IMR-90 (cell line): ENCODE measurements around the gene SMAP1. TPM values are rescaled to one million over a fixed set of nuclear protein-coding genes. Genes with fewer than 3 reads are reported as not detected.

ENCODE experiments used
- ATAC-seq: fragments of 200-7000 bp; cut with Tn5 transposase; 2 replicates; pipeline ENCODE4 v1.9.1; 2020; ENCODE audit warnings: low read depth, mild to moderate bottlenecking, moderate library complexity
- BruUV-seq: library from RNA; stranded (reverse); fragments of 400-500 nt; replicated peaks from 2 replicates; lab custom pipeline; 2021; lab: Mats Ljungman, UMichigan
- CTCF ChIA-PET: fragments of 300-600 bp; formaldehyde crosslinking; extraction: SDS; loops from one replicate; lab custom pipeline; 2021; ENCODE audit warnings: antibody characterized with exemption; lab: Yijun Ruan, JAX
- POLR2A ChIA-PET: fragments of 300-600 bp; sonication (Branson Sonifier 250); formaldehyde crosslinking; loops from one replicate; lab custom pipeline; 2022; ENCODE audit warnings: antibody characterized with exemption; ENCODE audit not compliant: unreplicated experiment; lab: Charles Lee
- DNase-seq: peaks from one replicate; pipeline ENCODE4 v3.0.0; 2013
- H2AFZ ChIP-seq: replicated peaks from 2 replicates; pipeline ENCODE3; 2013; ENCODE audit warnings: low read length, mild to moderate bottlenecking; ENCODE audit not compliant: poor library complexity
- H2AK5ac ChIP-seq: 2 replicates; pipeline ENCODE4 v1.6.1; 2013; ENCODE audit warnings: low read depth, low read length, inconsistent platforms
- H2AK9ac ChIP-seq: replicated peaks from 2 replicates; pipeline ENCODE3; 2013; ENCODE audit warnings: mild to moderate bottlenecking, low read depth, low read length, moderate library complexity; ENCODE audit not compliant: poor library complexity
- H2BK120ac ChIP-seq: 2 replicates; pipeline ENCODE4 v1.6.1; 2013; ENCODE audit warnings: low read depth, low read length, inconsistent platforms
- H2BK15ac ChIP-seq: 3 replicates; pipeline ENCODE4 v1.6.1; 2013; ENCODE audit warnings: low read depth, low read length, inconsistent platforms
- H2BK20ac ChIP-seq: 2 replicates; pipeline ENCODE4 v1.6.1; 2013; ENCODE audit warnings: low read depth, mild to moderate bottlenecking, inconsistent platforms, low read length, moderate library complexity
- H2BK5ac ChIP-seq: 2 replicates; pipeline ENCODE4 v1.6.1; 2013; ENCODE audit warnings: mild to moderate bottlenecking, low read depth, low read length, inconsistent platforms; ENCODE audit not compliant: poor library complexity, severe bottlenecking
- H3K14ac ChIP-seq: replicated peaks from 2 replicates; pipeline ENCODE4 v1.6.1; 2013; ENCODE audit warnings: low read depth, low read length, inconsistent platforms
- H3K18ac ChIP-seq: 2 replicates; pipeline ENCODE4 v1.6.1; 2013; ENCODE audit warnings: low read depth, low read length, control low read depth
- H3K23ac ChIP-seq: 2 replicates; pipeline ENCODE4 v1.6.1; 2013; ENCODE audit warnings: low read depth, low read length, inconsistent platforms
- H3K27ac ChIP-seq: 2 replicates; pipeline ENCODE4 v1.5.1; 2013; ENCODE audit warnings: mild to moderate bottlenecking, control low read depth, low read length; ENCODE audit not compliant: insufficient read depth
- H3K27me3 ChIP-seq: 2 replicates; pipeline ENCODE4 v1.6.1; 2013; ENCODE audit warnings: low read length; ENCODE audit not compliant: control insufficient read depth, insufficient read depth
- H3K36me3 ChIP-seq: 2 replicates; pipeline ENCODE4 v1.6.1; 2013; ENCODE audit warnings: low read length, mixed read lengths; ENCODE audit not compliant: control insufficient read depth, insufficient read depth
- H3K4ac ChIP-seq: 2 replicates; pipeline ENCODE4 v1.6.1; 2013; ENCODE audit warnings: low read depth, low read length, inconsistent platforms
- H3K4me1 ChIP-seq: 2 replicates; pipeline ENCODE4 v1.6.1; 2013; ENCODE audit warnings: low read length, mixed read lengths; ENCODE audit not compliant: control insufficient read depth, insufficient read depth
- H3K4me2 ChIP-seq: 2 replicates; pipeline ENCODE4 v1.6.1; 2013; ENCODE audit warnings: low read depth, mild to moderate bottlenecking, control low read depth, low read length, moderate library complexity
- H3K4me3 ChIP-seq: 2 replicates; pipeline ENCODE4 v1.5.1; 2013; ENCODE audit warnings: low read depth, mild to moderate bottlenecking, control low read depth, low read length, moderate library complexity; ENCODE audit not compliant: insufficient read depth
- H3K56ac ChIP-seq: 2 replicates; pipeline ENCODE4 v1.6.1; 2013; ENCODE audit warnings: low read length, inconsistent platforms; ENCODE audit not compliant: insufficient read depth; ENCODE audit errors: extremely low read depth
- H3K79me1 ChIP-seq, 2 experiments: 2 replicates each; pipeline ENCODE4 v1.6.1; 2013; ENCODE audit warnings: low read length in 2 of 2, inconsistent platforms in 1 of 2, low read depth in 1 of 2
- H3K9ac ChIP-seq: 2 replicates; pipeline ENCODE4 v1.6.1; 2013; ENCODE audit warnings: low read depth, low read length, control low read depth
- H3K9me1 ChIP-seq: 2 replicates; pipeline ENCODE4 v1.6.1; 2013; ENCODE audit warnings: low read length, inconsistent platforms; ENCODE audit not compliant: insufficient read depth
- H3K9me3 ChIP-seq: 2 replicates; pipeline ENCODE4 v1.6.1; 2013; ENCODE audit warnings: low read length; ENCODE audit not compliant: control insufficient read depth, insufficient read depth
- H4K20me1 ChIP-seq: 2 replicates; pipeline ENCODE4 v1.6.1; 2013; ENCODE audit warnings: low read length, inconsistent platforms; ENCODE audit not compliant: insufficient read depth
- H4K5ac ChIP-seq: 2 replicates; pipeline ENCODE4 v1.6.1; 2013; ENCODE audit warnings: mild to moderate bottlenecking, low read depth, low read length, control low read depth
- H4K8ac ChIP-seq, 2 experiments: 2 replicates each; pipeline ENCODE4 v1.6.1; 2013; ENCODE audit warnings: low read depth in 2 of 2, low read length in 2 of 2, control low read depth in 1 of 2, inconsistent platforms in 1 of 2
- H4K91ac ChIP-seq: 2 replicates; pipeline ENCODE4 v1.6.1; 2013; ENCODE audit warnings: low read depth, low read length, inconsistent platforms; ENCODE audit not compliant: insufficient read depth
- BHLHE40 ChIP-seq: fragments of 150-350 bp; IDR thresholded peaks from 2 replicates; pipeline ENCODE4 v1.6.1; 2016; ENCODE audit warnings: mild to moderate bottlenecking, low read depth, low read length
- CEBPB ChIP-seq: IDR thresholded peaks from 2 replicates; pipeline ENCODE4 v1.6.1; 2012; ENCODE audit warnings: low read depth, low read length, improper control_type of control experiment
- CHD1 ChIP-seq: IDR thresholded peaks from 2 replicates; pipeline ENCODE4 v1.6.1; 2012; ENCODE audit warnings: low read depth, low read length, improper control_type of control experiment
- CTCF ChIP-seq: conservative IDR thresholded peaks from 2 replicates; pipeline ENCODE4 v1.5.1; 2012; ENCODE audit warnings: mild to moderate bottlenecking, low read depth, low read length, improper control_type of control experiment
- FOS ChIP-seq: fragments of 150-350 bp; IDR thresholded peaks from 2 replicates; pipeline ENCODE4 v1.6.1; 2016; ENCODE audit warnings: low read depth, low read length
- MAFK ChIP-seq: IDR thresholded peaks from 2 replicates; pipeline ENCODE4 v1.6.1; 2012; ENCODE audit warnings: low read depth, low read length, improper control_type of control experiment
- MAZ ChIP-seq: IDR thresholded peaks from 2 replicates; pipeline ENCODE4 v1.6.1; 2012; ENCODE audit warnings: low read depth, mild to moderate bottlenecking, low read length, improper control_type of control experiment, moderate library complexity, borderline replicate concordance
- MXI1 ChIP-seq: IDR thresholded peaks from 2 replicates; pipeline ENCODE4 v1.6.1; 2012; ENCODE audit warnings: low read depth, mild to moderate bottlenecking, low read length, moderate library complexity, borderline replicate concordance
- NFE2L2 ChIP-seq: fragments of 150-350 bp; IDR thresholded peaks from 2 replicates; pipeline ENCODE4 v1.6.1; 2016; ENCODE audit warnings: low read depth, mild to moderate bottlenecking, low read length
- POLR2A ChIP-seq: IDR thresholded peaks from 2 replicates; pipeline ENCODE4 v1.6.1; 2012; ENCODE audit warnings: mild to moderate bottlenecking, low read depth, low read length
- RAD21 ChIP-seq: IDR thresholded peaks from 2 replicates; pipeline ENCODE4 v1.6.1; 2012; ENCODE audit warnings: low read length, improper control_type of control experiment
- RCOR1 ChIP-seq: IDR thresholded peaks from 2 replicates; pipeline ENCODE4 v1.6.1; 2012; ENCODE audit warnings: mild to moderate bottlenecking, low read length, improper control_type of control experiment; ENCODE audit not compliant: insufficient replicate concordance
- RFX5 ChIP-seq: IDR thresholded peaks from 2 replicates; pipeline ENCODE4 v1.8.0; 2012; ENCODE audit warnings: low read depth, mild to moderate bottlenecking, low read length, moderate library complexity
- SMC3 ChIP-seq: fragments of 150-350 bp; IDR thresholded peaks from 2 replicates; pipeline ENCODE4 v1.6.1; 2016; ENCODE audit warnings: low read depth, mild to moderate bottlenecking, antibody characterized with exemption, low read length, moderate library complexity
- WGBS, 2 experiments: methylation state at CpG; one replicate each; pipeline versions ENCODE4 v1.1.5 to v1.1.7; 2013; ENCODE audit warnings: missing lambda C conversion rate in 2 of 2; ENCODE audit not compliant: insufficient read length in 1 of 2; ENCODE audit errors: extremely low coverage in 2 of 2; 5-methylcytosine and 5-hydroxymethylcytosine counted together
- dilution Hi-C: fragments of 300-500 bp; cut with HindIII; formaldehyde crosslinking; loops from one replicate; pipeline ENCODE4 v1.14.3; 2018; ENCODE audit warnings: low sequenced_read_pairs; ENCODE audit not compliant: unreplicated experiment
- in situ Hi-C: fragments of 300-500 bp; cut with MboI; formaldehyde crosslinking; loops from 3 replicates; pipeline ENCODE4 v1.14.3; 2019; ENCODE audit warnings: low sequenced_read_pairs, inconsistent platforms, mixed read lengths
- intact Hi-C: fragments of 100-400 bp; cut with micrococcal nuclease; formaldehyde crosslinking; loops from 2 replicates; pipeline ENCODE4 v1.10.0; 2022
- polyA plus RNA-seq, 3 experiments: library from polyadenylated mRNA; depleted of rRNA; stranded (reverse); fragments of >200 nt; gene quantifications; 2 replicates each; pipeline ENCODE4 v1.2.3, GENCODE V29; 2012; ENCODE audit warnings: low replicate concordance in 1 of 3
- total RNA-seq: library from RNA; depleted of rRNA; stranded (reverse); fragments of >200 nt; gene quantifications from 2 replicates; pipeline ENCODE4 v1.2.3, GENCODE V29; 2012
- TF ChIP-seq, protein P1 (sequence below): fragments of 150-350 bp; IDR thresholded peaks from 2 replicates; pipeline ENCODE4 v1.6.1; 2017; ENCODE audit warnings: mild to moderate bottlenecking, antibody characterized with exemption, low read length, low read depth
- TF ChIP-seq, protein P2 (sequence below): fragments of 150-350 bp; IDR thresholded peaks from 2 replicates; pipeline ENCODE4 v1.6.1; 2016; ENCODE audit warnings: low read depth, mild to moderate bottlenecking, low read length, moderate library complexity, borderline replicate concordance

Gene SMAP1
- total and polyA plus RNA-seq, 2 of the 4 experiments (the other 2 are of a cell fraction) = 14.8 to 16.7 TPM

GRCh38 chr6:70739534-70739933 lies 71.9 kb downstream of the SMAP1 start:
- Histone ChIP-seq H3K14ac (no peak overlapping the region), H4K91ac (no peak overlapping the region), H3K23ac (no peak overlapping the region), H4K20me1 (no peaks in the 10 kb centered on the region), H3K4me2 (no peak overlapping the region), H3K9ac (no peak overlapping the region), H3K36me3 (no peaks in the 10 kb centered on the region; the same call in 1 of the 2 replicates), H2BK20ac (no peak overlapping the region), H3K18ac (no peak overlapping the region), H2BK5ac (no peak overlapping the region), H3K9me1 (no peaks in the 10 kb centered on the region), H3K4me1 (no peaks in the 10 kb centered on the region), H2AFZ (no peak overlapping the region), H3K56ac (no peak overlapping the region), H4K5ac (no peak overlapping the region), H3K27ac (no peak overlapping the region), H4K8ac (no peak overlapping the region), H2BK15ac (no peak overlapping the region), H3K4me3 (no peak overlapping the region), H2BK120ac (no peak overlapping the region), H3K27me3 (no peaks in the 10 kb centered on the region), H3K79me1 (no peaks in the 10 kb centered on the region; a peak in 1 of 4 replicates), H3K9me3 (no peaks in the 10 kb centered on the region), H2AK9ac (no peak overlapping the region), H3K4ac (no peak overlapping the region), H2AK5ac (no peak overlapping the region)
- DNase-seq (no peak), ATAC-seq (no peak)
- dilution Hi-C loops (no loop called here), in situ Hi-C loops (no loop called here), intact Hi-C loops (no loop called here)
- no TSS peak for BruUV-seq
- TF ChIP-seq FOS (no peak), POLR2A (no peak), SMC3 (no peak), MAZ (no peak), CEBPB (no peak), MXI1 (no peak), RFX5 (no peak), BHLHE40 (no peak), MAFK (no peak), CTCF (no peak), RCOR1 (no peak), RAD21 (no peak), NFE2L2 (no peak), CHD1 (no peak)
- TF ChIP-seq, protein P1, sequence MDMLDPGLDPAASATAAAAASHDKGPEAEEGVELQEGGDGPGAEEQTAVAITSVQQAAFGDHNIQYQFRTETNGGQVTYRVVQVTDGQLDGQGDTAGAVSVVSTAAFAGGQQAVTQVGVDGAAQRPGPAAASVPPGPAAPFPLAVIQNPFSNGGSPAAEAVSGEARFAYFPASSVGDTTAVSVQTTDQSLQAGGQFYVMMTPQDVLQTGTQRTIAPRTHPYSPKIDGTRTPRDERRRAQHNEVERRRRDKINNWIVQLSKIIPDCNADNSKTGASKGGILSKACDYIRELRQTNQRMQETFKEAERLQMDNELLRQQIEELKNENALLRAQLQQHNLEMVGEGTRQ = no peak
- TF ChIP-seq, protein P2, sequence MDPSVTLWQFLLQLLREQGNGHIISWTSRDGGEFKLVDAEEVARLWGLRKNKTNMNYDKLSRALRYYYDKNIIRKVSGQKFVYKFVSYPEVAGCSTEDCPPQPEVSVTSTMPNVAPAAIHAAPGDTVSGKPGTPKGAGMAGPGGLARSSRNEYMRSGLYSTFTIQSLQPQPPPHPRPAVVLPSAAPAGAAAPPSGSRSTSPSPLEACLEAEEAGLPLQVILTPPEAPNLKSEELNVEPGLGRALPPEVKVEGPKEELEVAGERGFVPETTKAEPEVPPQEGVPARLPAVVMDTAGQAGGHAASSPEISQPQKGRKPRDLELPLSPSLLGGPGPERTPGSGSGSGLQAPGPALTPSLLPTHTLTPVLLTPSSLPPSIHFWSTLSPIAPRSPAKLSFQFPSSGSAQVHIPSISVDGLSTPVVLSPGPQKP = no peak
- ChIA-PET POLR2A (no interaction called here), CTCF (interaction anchor here (0.6 kb wide), 1 partner anchor 79 kb away, joined by 3 read pairs; no protein-coding TSS in a partner anchor)
- WGBS, 2 experiments = no CpG with 5 or more reads among the region's 2 CpGs
